Breast epithelium (tissue), 4 donors: ENCODE measurements around the gene PNP. TPM values are rescaled to one million over a fixed set of nuclear protein-coding genes. Genes with fewer than 3 reads are reported as not detected.

Experiments used
- DNase-seq, 2 donors: peaks; one replicate each; pipeline ENCODE4 v3.0.0-alpha.2; 2019; ENCODE audit warnings: low spot score in 2 of 2
- H3K27ac ChIP-seq, 2 donors: fragments of 200-600 bp; sonication (generic) in 1 of 2; one replicate each; pipeline ENCODE4 v1.5.1; 2016 to 2019; ENCODE audit warnings: mild to moderate bottlenecking in 1 of 2
- H3K27me3 ChIP-seq, 2 donors: fragments of 200-600 bp; sonication (generic) in 1 of 2; one replicate each; pipeline versions ENCODE4 v1.5.1 to v1.6.0; 2017 to 2019; ENCODE audit warnings: control low read depth in 1 of 2, mild to moderate bottlenecking in 1 of 2
- H3K36me3 ChIP-seq: fragments of 200-600 bp; one replicate; pipeline ENCODE4 v1.5.1; 2019
- H3K4me1 ChIP-seq, 2 donors: fragments of 200-600 bp; sonication (generic); one replicate each; pipeline ENCODE4 v1.5.1; 2016 to 2019; ENCODE audit warnings: control low read depth in 1 of 2
- H3K4me3 ChIP-seq, 3 donors: fragments of 200-600 bp; sonication (generic); 1 replicate in 2 of 3; 2 replicates in 1 of 3; pipeline ENCODE4 v1.5.1; 2016 to 2019; ENCODE audit warnings: mild to moderate bottlenecking in 3 of 3, moderate library complexity in 2 of 3
- H3K9me3 ChIP-seq, 2 donors: fragments of 200-600 bp; sonication (generic) in 1 of 2; one replicate each; pipeline ENCODE4 v1.5.1; 2016 to 2019; ENCODE audit warnings: control low read depth in 1 of 2
- CTCF ChIP-seq, 3 donors: fragments of 450-650 bp; IDR thresholded peaks; one replicate each; pipeline ENCODE4 v1.5.1; 2016 to 2017; ENCODE audit warnings: antibody characterized with exemption in 3 of 3, mild to moderate bottlenecking in 3 of 3, moderate library complexity in 3 of 3
- POLR2A ChIP-seq: fragments of 450-650 bp; IDR thresholded peaks from one replicate; pipeline ENCODE4 v1.6.1; 2016; ENCODE audit warnings: antibody characterized with exemption, mild to moderate bottlenecking, moderate library complexity
- POLR2AphosphoS5 ChIP-seq, 3 donors: sonication (generic); formaldehyde crosslinking; IDR thresholded peaks; one replicate each; pipeline ENCODE4 v1.6.1; 2017; ENCODE audit warnings: antibody characterized with exemption in 3 of 3
- intact Hi-C: fragments of 100-400 bp; cut with DNase I; formaldehyde crosslinking; loops from one replicate; pipeline ENCODE4 v1.15.1; 2023; ENCODE audit warnings: low total_unique reads
- total RNA-seq, 3 donors: library from RNA; depleted of rRNA; stranded (reverse); fragments of >200 nt; gene quantifications; one replicate each; pipeline ENCODE4 v1.1.0, GENCODE V29; 2016

Gene PNP
- total RNA-seq: 10 to 100 TPM; 26.4 to 60.0 (median 38.8) TPM

GRCh38 chr14:20469242-20469889 is at the start of gene PNP:
TSS of gene PNP (plus strand) at chr14:20469406. CDS start at chr14:20469525, 119 bp downstream.
- no peaks in the 10 kb centered on the region for H3K4me1 ChIP-seq
- H3K27me3 ChIP-seq: no peaks in the 10 kb centered on the region
- no peaks in the 10 kb centered on the region for H3K9me3 ChIP-seq
- H3K4me3 ChIP-seq: peak within 1 kb of the TSS; percentile 66 to 85 (median 76)
- intact Hi-C loops: no loop called here
- DNase-seq: peak; percentile 80
- TF ChIP-seq CTCF (IDR thresholded peaks at IDR 0.05) (no peak), POLR2A (peak; percentile 69), POLR2AphosphoS5 (IDR thresholded peaks at IDR 0.05) (peak; percentile 81 to 97 (median 86))
- peak within 1 kb of the TSS; percentile 81 to 94 for H3K27ac ChIP-seq
- no peaks in the 10 kb centered on the region for H3K36me3 ChIP-seq

- H3K27me3 ChIP-seq: no peaks in the 10 kb centered on the region
- intact Hi-C loops: no loop called here
- no peak for TF ChIP-seq POLR2AphosphoS5 (IDR thresholded peaks at IDR 0.05)
- no peak for TF ChIP-seq POLR2A
- TF ChIP-seq CTCF (IDR thresholded peaks at IDR 0.05): no peak
- H3K4me1 ChIP-seq: no peaks in the 10 kb centered on the region
- no peaks in the 10 kb centered on the region for H3K36me3 ChIP-seq
- DNase-seq: no peak
- no peak overlapping the region for H3K27ac ChIP-seq
- H3K4me3 ChIP-seq: no peak overlapping the region
- H3K9me3 ChIP-seq: no peaks in the 10 kb centered on the region
Observed at GRCh38 chr14:20419419-20419818, 49.8 kb upstream of the PNP start.

GRCh38 chr14:20421267-20421666 is 47.9 kb upstream of the PNP start:
- Histone ChIP-seq H3K27me3 (no peaks in the 10 kb centered on the region), H3K27ac (no peak overlapping the region), H3K4me1 (no peaks in the 10 kb centered on the region), H3K4me3 (no peak overlapping the region), H3K9me3 (no peaks in the 10 kb centered on the region), H3K36me3 (no peaks in the 10 kb centered on the region)
- DNase-seq: no peak
- intact Hi-C loops: no loop called here
- TF ChIP-seq CTCF (IDR thresholded peaks at IDR 0.05): no peak
- TF ChIP-seq POLR2AphosphoS5 (IDR thresholded peaks at IDR 0.05): no peak
- no peak for TF ChIP-seq POLR2A

GRCh38 chr14:20422886-20423285 is 46.3 kb upstream of the PNP start:
- H3K4me3 ChIP-seq: no peak overlapping the region
- H3K9me3 ChIP-seq: no peaks in the 10 kb centered on the region
- no peak overlapping the region for H3K27ac ChIP-seq
- H3K4me1 ChIP-seq: no peaks in the 10 kb centered on the region
- no peak for DNase-seq
- no peaks in the 10 kb centered on the region for H3K36me3 ChIP-seq
- TF ChIP-seq POLR2AphosphoS5 (IDR thresholded peaks at IDR 0.05) (no peak), CTCF (IDR thresholded peaks at IDR 0.05) (no peak), POLR2A (no peak)
- H3K27me3 ChIP-seq: no peaks in the 10 kb centered on the region
- intact Hi-C loops: no loop called here

GRCh38 chr14:20424851-20425250 is 44.4 kb upstream of the PNP start:
- Histone ChIP-seq H3K4me3 (no peak overlapping the region), H3K36me3 (no peaks in the 10 kb centered on the region), H3K27me3 (no peaks in the 10 kb centered on the region), H3K9me3 (no peaks in the 10 kb centered on the region), H3K27ac (no peak overlapping the region), H3K4me1 (no peaks in the 10 kb centered on the region)
- no peak for DNase-seq
- TF ChIP-seq POLR2A: no peak
- TF ChIP-seq POLR2AphosphoS5 (IDR thresholded peaks at IDR 0.05): no peak
- no peak for TF ChIP-seq CTCF (IDR thresholded peaks at IDR 0.05)
- intact Hi-C loops: no loop called here
